ENCODE results near the gene C5AR1.
"Not testable (repeated sequence)": the region's sequence is repeated elsewhere in the genome, so short reads cannot be mapped to it uniquely, and the experiment has no call there.

Gene C5AR1

GRCh38 chr19:47284324-47284899 lies 25.2 kb upstream of the C5AR1 start:
- DNase-seq (ENCODE audit: low read depth in 2 of 2), result no peak

- DNase-seq (ENCODE audit: low read depth in 2 of 2), result peak; percentile 39 to 65
Observed at GRCh38 chr19:47296036-47296435, 13.6 kb upstream of the C5AR1 start.

DNA sequence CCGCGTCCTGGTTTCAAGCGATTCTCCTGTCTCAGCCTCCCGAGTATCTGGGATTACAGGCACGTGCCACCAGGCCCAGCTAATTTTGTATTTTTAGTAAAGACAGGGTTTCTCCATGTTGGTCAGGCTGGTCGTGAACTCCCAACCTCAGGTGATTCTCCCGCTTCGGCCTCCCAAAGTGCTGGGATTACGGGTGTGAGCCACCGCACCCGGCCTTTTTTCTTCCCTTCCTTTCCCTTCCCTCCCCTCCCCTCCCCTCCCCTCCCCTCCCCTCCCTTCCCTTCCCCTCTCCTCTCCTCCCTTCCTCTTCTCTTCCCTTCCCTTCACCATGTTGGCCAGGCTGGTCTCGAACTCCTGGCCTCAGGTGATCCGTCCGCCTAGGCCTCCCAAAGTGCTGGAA lies 8.8 kb upstream of the C5AR1 start:
- not testable (repeated sequence) for DNase-seq (ENCODE audit: low read depth in 2 of 2)

DNA sequence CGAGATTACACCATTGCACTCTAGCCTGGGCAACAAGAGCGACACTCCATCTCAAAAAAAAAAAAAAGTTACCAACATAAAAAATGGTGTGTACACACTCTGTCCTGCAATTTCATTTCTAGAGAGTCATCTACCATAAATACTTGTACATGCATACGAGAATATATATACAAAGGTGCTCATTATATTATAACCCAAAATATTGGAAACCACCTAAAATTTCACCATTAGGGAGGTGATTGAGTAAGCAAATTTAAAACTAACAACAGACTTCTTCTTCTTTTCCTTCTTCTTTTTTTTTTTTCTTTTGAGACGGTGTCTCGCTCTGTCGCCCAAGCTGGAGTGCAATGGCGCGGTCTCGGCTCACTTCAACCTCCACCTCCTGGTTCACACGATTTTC lies 7.4 kb upstream of the C5AR1 start:
- no peak for DNase-seq (ENCODE audit: low read depth in 2 of 2)

GRCh38 chr19:47303966-47304365 lies 5.7 kb upstream of the C5AR1 start:
- DNase-seq (ENCODE audit: low read depth in 2 of 2), result no peak

GRCh38 chr19:47305309-47305751 lies 4.3 kb upstream of the C5AR1 start:
- peak; percentile 26 to 41 for DNase-seq (ENCODE audit: low read depth in 2 of 2)

GRCh38 chr19:47306303-47306702 lies 3.4 kb upstream of the C5AR1 start:
- DNase-seq (ENCODE audit: low read depth in 2 of 2), result no peak

DNA sequence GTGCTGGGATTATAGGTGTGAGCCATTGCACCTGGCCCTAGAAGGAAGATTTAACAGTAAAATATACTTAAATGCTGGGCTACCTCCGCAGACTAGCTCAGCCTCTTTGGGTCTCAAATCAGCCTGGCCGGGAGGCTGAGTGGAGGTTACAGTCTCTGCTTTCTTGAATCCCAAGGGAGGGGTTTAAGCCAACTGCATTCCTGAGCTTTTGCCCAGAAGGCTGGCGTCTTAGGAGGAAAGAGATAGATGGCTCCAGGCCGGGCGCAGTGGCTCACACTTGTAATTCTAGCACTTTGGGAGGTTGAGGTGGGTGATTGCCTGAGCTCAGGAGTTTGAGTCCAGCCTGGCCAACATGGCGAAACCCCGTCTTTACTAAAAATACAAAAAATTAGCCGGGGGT lies 623 bp upstream of the C5AR1 start:
- DNase-seq (ENCODE audit: low read depth in 2 of 2), result no peak

GRCh38 chr19:47310323-47310722 lies 662 bp downstream of the C5AR1 start:
- no peak for DNase-seq (ENCODE audit: low read depth in 2 of 2)

DNA sequence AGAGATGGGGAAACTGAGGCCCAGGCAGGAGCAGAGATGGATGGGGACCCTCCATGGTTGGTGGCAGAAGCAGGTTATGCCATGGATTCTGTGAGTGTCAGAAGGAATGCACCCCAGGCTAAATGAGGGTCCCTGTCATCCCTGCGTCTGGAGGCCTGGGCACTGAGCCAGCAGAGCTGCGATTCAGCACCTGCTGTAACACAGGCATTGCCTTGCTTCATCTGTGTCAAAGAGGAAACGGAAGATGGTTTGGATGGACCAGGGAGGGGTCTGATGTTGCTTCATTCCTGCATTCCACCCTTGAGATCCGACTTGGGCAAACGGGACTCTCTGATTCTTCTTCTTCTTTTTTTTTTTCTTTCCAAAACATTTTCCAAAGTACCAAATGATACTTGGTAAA lies 1.2 kb downstream of the C5AR1 start:
- no peak for DNase-seq (ENCODE audit: low read depth in 2 of 2)

- no peak for DNase-seq (ENCODE audit: low read depth in 2 of 2)
Observed at GRCh38 chr19:47312366-47313006, 2.8 kb downstream of the C5AR1 start.

DNA sequence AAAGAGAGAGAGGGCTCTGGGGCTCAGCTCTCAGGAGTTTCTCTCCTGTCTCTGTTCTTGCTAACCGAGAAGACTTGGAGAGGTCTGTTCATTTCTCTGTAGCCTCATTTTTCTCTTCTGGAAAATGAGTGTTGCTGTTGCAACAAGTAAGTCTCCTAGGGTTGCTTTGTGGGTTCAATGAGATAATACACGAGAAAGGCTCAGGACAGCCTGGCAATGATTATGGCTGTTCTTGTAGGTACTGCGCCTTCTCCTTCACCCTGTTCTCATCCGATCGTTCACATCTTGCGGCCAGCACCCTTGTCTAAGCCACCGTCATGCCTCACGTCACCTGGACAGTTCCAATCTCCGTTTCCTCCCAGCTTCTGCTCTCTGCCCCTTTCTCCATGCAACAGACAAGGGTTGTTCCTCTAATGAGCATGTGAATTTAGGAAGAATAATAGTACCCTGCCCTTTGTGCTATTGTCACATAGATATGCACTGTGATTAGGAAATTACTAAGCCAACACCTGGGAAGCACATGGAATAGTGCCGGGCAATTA lies 4.2 kb downstream of the C5AR1 start:
- DNase-seq (ENCODE audit: low read depth in 2 of 2), result no peak

GRCh38 chr19:47315125-47315821 lies 5.6 kb downstream of the C5AR1 start:
- DNase-seq (ENCODE audit: low read depth in 2 of 2), result no peak

- DNase-seq (ENCODE audit: low read depth in 2 of 2), result no peak
Observed at GRCh38 chr19:47316513-47316912, 6.9 kb downstream of the C5AR1 start.

DNA sequence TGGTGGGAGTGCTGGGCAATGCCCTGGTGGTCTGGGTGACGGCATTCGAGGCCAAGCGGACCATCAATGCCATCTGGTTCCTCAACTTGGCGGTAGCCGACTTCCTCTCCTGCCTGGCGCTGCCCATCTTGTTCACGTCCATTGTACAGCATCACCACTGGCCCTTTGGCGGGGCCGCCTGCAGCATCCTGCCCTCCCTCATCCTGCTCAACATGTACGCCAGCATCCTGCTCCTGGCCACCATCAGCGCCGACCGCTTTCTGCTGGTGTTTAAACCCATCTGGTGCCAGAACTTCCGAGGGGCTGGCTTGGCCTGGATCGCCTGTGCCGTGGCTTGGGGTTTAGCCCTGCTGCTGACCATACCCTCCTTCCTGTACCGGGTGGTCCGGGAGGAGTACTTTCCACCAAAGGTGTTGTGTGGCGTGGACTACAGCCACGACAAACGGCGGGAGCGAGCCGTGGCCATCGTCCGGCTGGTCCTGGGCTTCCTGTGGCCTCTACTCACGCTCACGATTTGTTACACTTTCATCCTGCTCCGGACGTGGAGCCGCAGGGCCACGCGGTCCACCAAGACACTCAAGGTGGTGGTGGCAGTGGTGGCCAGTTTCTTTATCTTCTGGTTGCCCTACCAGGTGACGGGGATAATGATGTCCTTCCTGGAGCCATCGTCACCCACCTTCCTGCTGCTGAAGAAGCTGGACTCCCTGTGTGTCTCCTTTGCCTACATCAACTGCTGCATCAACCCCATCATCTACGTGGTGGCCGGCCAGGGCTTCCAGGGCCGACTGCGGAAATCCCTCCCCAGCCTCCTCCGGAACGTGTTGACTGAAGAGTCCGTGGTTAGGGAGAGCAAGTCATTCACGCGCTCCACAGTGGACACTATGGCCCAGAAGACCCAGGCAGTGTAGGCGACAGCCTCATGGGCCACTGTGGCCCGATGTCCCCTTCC lies 10.5 kb downstream of the C5AR1 start:
- no peak for DNase-seq (ENCODE audit: low read depth in 2 of 2)

DNA sequence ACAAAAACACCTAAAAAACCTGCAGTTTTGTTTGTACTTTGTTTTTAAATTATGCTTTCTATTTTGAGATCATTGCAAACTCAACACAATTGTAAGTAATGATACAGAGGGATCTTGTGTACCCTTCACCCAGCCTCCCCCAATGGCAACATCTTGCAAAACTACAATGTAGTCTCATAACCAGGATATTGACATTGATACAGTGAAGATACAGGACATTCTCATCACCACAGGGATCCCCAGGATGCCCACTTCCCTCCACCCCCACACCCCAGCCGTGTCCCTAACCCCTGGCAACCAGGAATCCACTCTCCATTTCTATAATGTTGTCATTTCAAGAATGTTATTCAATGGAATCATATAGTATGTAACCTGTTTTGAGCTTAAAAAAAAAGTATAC lies 12.0 kb downstream of the C5AR1 start:
- DNase-seq (ENCODE audit: low read depth in 2 of 2), result no peak

- no peak for DNase-seq (ENCODE audit: low read depth in 2 of 2)
Observed at GRCh38 chr19:47322058-47322457, 12.4 kb downstream of the C5AR1 start.

DNA sequence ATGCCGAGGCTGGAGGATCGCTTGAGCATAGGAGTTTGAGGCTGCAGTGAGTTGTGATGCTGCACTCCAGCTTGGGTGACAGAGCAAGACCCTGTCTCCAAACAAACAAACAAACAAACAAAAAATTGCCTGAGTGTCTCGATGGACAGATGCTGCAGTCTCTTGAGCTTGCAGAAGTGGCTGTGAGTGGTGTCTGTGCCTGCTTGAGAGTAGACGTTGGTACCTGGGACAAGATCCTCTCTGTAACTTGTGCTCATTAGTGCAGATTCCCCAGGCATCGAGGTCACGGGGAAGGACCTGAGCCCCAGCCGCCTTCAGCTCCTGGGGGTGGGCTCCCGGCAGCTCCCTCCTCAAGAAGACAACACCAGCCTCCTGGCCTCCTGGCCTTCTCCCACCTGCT lies 13.7 kb downstream of the C5AR1 start:
- DNase-seq (ENCODE audit: low read depth in 2 of 2), result no peak

DNA sequence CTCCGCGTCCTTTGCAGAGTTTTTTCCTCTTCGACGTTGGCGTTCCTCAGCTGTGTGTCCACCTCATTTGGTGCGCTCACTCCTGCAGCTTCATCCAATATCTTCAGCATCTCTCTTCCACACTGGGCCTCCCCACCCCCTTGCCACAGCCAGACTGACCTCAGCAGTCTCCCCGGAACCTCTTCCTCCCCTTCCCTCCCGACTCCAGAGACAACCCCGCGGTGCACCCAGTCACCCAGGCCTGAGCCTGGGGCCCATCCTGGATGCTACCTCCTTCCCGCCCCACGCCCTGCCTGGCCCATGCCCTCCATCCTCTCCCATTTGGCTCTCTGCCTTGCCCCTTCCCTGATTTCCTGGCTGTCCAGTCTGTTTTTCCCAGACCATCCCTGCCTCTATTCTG lies 14.2 kb downstream of the C5AR1 start:
- DNase-seq (ENCODE audit: low read depth in 2 of 2), result no peak

GRCh38 chr19:47324502-47324901 lies 14.8 kb downstream of the C5AR1 start:
- no peak for DNase-seq (ENCODE audit: low read depth in 2 of 2)

DNA sequence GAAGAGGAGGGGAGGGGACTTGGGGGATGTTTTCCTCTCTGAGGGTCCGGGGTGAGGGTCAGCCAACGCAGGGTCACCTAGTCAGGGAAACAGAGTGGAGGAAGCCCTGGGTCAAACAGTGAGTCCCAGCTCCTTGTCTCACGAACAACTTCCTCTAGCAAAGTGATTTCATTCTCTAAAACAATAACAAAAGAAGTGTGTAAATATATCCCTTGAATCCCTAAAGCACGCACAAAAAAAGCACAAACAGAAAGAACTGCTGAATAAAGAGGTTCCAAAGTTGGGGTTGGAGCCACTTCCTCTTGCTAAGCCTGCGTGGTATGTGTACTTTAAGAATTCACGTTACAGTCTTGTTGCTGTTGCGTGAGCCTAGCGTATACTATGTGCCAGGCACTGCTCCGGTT lies 20.8 kb downstream of the C5AR1 start:
- DNase-seq (ENCODE audit: low read depth in 2 of 2), result no peak

DNA sequence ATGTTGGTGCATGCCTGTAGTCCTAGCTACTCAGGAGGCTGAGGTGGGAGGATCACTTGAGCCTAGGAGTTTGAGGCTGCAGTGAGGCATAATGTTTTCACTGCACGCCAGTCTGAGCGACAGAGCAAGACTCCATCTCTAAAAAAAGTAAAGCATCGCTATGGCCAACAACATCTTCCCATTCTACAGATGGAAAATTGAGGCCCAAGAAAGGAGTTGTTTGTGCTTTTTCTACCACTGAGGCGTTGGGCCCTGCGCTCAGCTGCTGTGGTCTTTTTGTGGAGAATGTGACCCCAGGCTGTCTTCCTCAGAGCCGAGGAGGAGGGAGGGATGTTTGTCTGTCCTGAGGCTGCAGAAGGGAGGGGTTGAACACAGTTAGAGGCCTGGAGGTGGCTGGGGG lies 21.8 kb downstream of the C5AR1 start:
- DNase-seq (ENCODE audit: low read depth in 2 of 2), result no peak

Measured in stimulated activated CD8-positive, alpha-beta memory T cell treated with anti-CD3 and anti-CD28 coated beads, Interleukin-7, amount 100 ng/mL, for 1 hour (primary cell).